Neural crest cell (in vitro differentiated cells): ENCODE results near the gene LIME1. TPM values are rescaled to one million over a fixed set of nuclear protein-coding genes. Genes with fewer than 3 reads are reported as not detected.
"Not testable (repeated sequence)": the region's sequence is repeated elsewhere in the genome, so short reads cannot be mapped to it uniquely, and the experiment has no call there.

ENCODE experiments used
- DNase-seq: peaks from one replicate; pipeline ENCODE4 v3.0.0; 2021; ENCODE audit warnings: low read depth, mixed read lengths, low spot score
- H3K27ac Mint-ChIP-seq: one replicate; pipeline ENCODE4 v1.8.0; 2021; ENCODE audit warnings: mild to moderate bottlenecking, mixed read lengths; ENCODE audit not compliant: unreplicated experiment
- H3K27me3 Mint-ChIP-seq: 2 replicates; pipeline ENCODE4 v1.8.0; 2021; ENCODE audit warnings: low read depth, mild to moderate bottlenecking, mixed read lengths
- H3K36me3 Mint-ChIP-seq: 2 replicates; pipeline ENCODE4 v1.8.0; 2021; ENCODE audit warnings: low read depth, mild to moderate bottlenecking, mixed read lengths
- H3K4me1 Mint-ChIP-seq: 2 replicates; pipeline ENCODE4 v1.8.0; 2021; ENCODE audit warnings: mixed read lengths
- H3K4me3 Mint-ChIP-seq: one replicate; pipeline ENCODE4 v1.8.0; 2021; ENCODE audit warnings: mild to moderate bottlenecking, mixed read lengths
- H3K9me3 Mint-ChIP-seq: 2 replicates; pipeline ENCODE4 v1.8.0; 2021; ENCODE audit warnings: mixed read lengths
- total RNA-seq: library from RNA; stranded (reverse); gene quantifications from 2 replicates; pipeline ENCODE4 v1.2.1, GENCODE V29; 2021
- TF ChIP-seq, protein P1 (sequence below): fragments of 200-600 bp; sonication (generic); conservative IDR thresholded peaks from 2 replicates; pipeline ENCODE4 v1.5.0; 2021; ENCODE audit warnings: antibody characterized with exemption, mild to moderate bottlenecking

LIME1 gene
- total RNA-seq, 1 donor from 2014 or later, result 17.6 TPM

DNA sequence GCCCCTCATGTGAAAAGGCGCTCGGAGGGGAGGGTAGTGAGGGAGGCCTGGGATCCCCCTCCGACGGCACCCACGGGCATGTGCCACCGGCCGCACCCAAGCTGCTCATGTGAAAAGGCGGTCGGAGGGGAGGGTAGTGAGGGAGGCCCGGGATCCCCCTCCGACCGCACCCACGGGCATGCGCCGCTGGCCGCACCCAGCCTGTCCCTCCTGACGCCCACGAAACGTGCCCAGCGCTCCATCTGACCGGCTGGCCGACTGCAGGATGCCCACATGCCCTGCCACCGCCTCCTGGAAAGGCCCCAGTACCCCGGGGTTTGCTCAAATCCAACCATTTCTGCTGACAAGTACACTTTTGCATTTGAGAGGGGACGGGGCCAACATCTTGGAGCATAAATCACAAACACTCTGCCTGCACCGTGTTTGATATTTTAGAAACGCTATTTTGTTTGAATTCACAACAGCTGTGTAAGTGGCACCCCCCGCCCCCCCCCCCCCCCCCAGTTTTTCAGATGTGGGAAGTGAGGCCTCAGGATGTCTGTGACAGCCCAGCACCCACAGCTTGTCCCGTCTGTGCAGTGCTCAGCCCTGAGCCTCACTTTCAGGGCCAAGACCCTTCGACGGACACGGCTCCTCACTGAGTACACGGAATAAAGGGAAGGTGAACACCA is 37.2 kb downstream of the LIME1 start:
- no peak for DNase-seq
- Mint-ChIP-seq H3K9me3 (no peaks in the 10 kb centered on the region), H3K4me3 (no peak overlapping the region), H3K27ac (no peak overlapping the region), H3K27me3 (no peaks in the 10 kb centered on the region), H3K4me1 (peaks cover 32% of the 10 kb centered on the region), H3K36me3 (peaks cover 5% of the 10 kb centered on the region)
- TF ChIP-seq, protein P1, sequence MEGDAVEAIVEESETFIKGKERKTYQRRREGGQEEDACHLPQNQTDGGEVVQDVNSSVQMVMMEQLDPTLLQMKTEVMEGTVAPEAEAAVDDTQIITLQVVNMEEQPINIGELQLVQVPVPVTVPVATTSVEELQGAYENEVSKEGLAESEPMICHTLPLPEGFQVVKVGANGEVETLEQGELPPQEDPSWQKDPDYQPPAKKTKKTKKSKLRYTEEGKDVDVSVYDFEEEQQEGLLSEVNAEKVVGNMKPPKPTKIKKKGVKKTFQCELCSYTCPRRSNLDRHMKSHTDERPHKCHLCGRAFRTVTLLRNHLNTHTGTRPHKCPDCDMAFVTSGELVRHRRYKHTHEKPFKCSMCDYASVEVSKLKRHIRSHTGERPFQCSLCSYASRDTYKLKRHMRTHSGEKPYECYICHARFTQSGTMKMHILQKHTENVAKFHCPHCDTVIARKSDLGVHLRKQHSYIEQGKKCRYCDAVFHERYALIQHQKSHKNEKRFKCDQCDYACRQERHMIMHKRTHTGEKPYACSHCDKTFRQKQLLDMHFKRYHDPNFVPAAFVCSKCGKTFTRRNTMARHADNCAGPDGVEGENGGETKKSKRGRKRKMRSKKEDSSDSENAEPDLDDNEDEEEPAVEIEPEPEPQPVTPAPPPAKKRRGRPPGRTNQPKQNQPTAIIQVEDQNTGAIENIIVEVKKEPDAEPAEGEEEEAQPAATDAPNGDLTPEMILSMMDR, result no peak

- TF ChIP-seq, protein P1, result no peak
- peak overlapping the region; percentile 92 for H3K27ac Mint-ChIP-seq
- no peak for DNase-seq
- peaks cover 32% of the 10 kb centered on the region for H3K4me1 Mint-ChIP-seq
- no peak overlapping the region for H3K4me3 Mint-ChIP-seq
- H3K36me3 Mint-ChIP-seq, result peaks cover 5% of the 10 kb centered on the region
- no peaks in the 10 kb centered on the region for H3K9me3 Mint-ChIP-seq
- H3K27me3 Mint-ChIP-seq, result no peaks in the 10 kb centered on the region
Observed at GRCh38 chr20:63774306-63774705, 37.8 kb downstream of the LIME1 start.

- peaks cover 5% of the 10 kb centered on the region for H3K36me3 Mint-ChIP-seq
- H3K4me3 Mint-ChIP-seq, result peak overlapping the region; percentile 82
- H3K9me3 Mint-ChIP-seq, result no peaks in the 10 kb centered on the region
- peak; percentile 85 for DNase-seq
- no peaks in the 10 kb centered on the region for H3K27me3 Mint-ChIP-seq
- H3K27ac Mint-ChIP-seq, result peak overlapping the region; percentile 92
- peaks cover 32% of the 10 kb centered on the region for H3K4me1 Mint-ChIP-seq
- TF ChIP-seq, protein P1, result peak; percentile 87
Observed at GRCh38 chr20:63775096-63775978, 38.9 kb downstream of the LIME1 start.

- not testable (repeated sequence) for H3K4me3 Mint-ChIP-seq, H3K27ac Mint-ChIP-seq, H3K27me3 Mint-ChIP-seq, H3K9me3 Mint-ChIP-seq, DNase-seq, H3K36me3 Mint-ChIP-seq
- peaks cover 32% of the 10 kb centered on the region for H3K4me1 Mint-ChIP-seq
Observed at GRCh38 chr20:63776875-63777274, 40.4 kb downstream of the LIME1 start.

GRCh38 chr20:63777614-63778013 is 41.1 kb downstream of the LIME1 start:
- TF ChIP-seq, protein P1, result no peak
- no peak overlapping the region for H3K27ac Mint-ChIP-seq
- H3K9me3 Mint-ChIP-seq, result no peaks in the 10 kb centered on the region
- H3K4me1 Mint-ChIP-seq, result peaks cover 32% of the 10 kb centered on the region
- H3K36me3 Mint-ChIP-seq, result peaks cover 5% of the 10 kb centered on the region
- no peak overlapping the region for H3K4me3 Mint-ChIP-seq
- H3K27me3 Mint-ChIP-seq, result no peaks in the 10 kb centered on the region
- no peak for DNase-seq
